Astrocyte (in vitro differentiated cells and primary cell): ENCODE measurements around the gene FRRS1. TPM values are rescaled to one million over a fixed set of nuclear protein-coding genes. Genes with fewer than 3 reads are reported as not detected.

Experiments used
- DNase-seq: peaks from one replicate; pipeline ENCODE4 v3.0.0-alpha.2; 2010; ENCODE audit warnings: low read depth
- FAIRE-seq: peaks from 2 replicates; lab custom pipeline; 2011; peaks lifted over from hg19 to GRCh38; lab: Jason Lieb, UNC
- H2AFZ ChIP-seq: 2 replicates; pipeline ENCODE4 v1.6.0; 2012; ENCODE audit warnings: low read depth, low read length, inconsistent platforms
- H3K27ac ChIP-seq: 2 replicates; pipeline ENCODE4 v1.5.1; 2011; ENCODE audit warnings: low read depth, low read length, inconsistent platforms
- H3K27me3 ChIP-seq: 2 replicates; pipeline ENCODE4 v1.6.0; 2011; ENCODE audit warnings: low read length, inconsistent platforms; ENCODE audit not compliant: insufficient read depth
- H3K36me3 ChIP-seq: 2 replicates; pipeline ENCODE4 v1.5.1; 2011; ENCODE audit warnings: low read length, inconsistent platforms; ENCODE audit not compliant: insufficient read depth
- H3K4me1 ChIP-seq: 2 replicates; pipeline ENCODE4 v1.5.1; 2011; ENCODE audit warnings: low read length, inconsistent platforms; ENCODE audit not compliant: insufficient read depth
- H3K4me2 ChIP-seq: 2 replicates; pipeline ENCODE4 v1.6.0; 2012; ENCODE audit warnings: low read length, inconsistent platforms
- H3K4me3 ChIP-seq: 2 replicates; pipeline ENCODE4 v1.5.1; 2011; ENCODE audit warnings: low read depth, mild to moderate bottlenecking, low read length, inconsistent platforms; ENCODE audit not compliant: insufficient read depth
- H3K79me2 ChIP-seq: 2 replicates; pipeline ENCODE4 v1.6.0; 2012; ENCODE audit warnings: mild to moderate bottlenecking, low read length, inconsistent platforms; ENCODE audit not compliant: insufficient read depth
- H3K9ac ChIP-seq: 2 replicates; pipeline ENCODE4 v1.6.0; 2012; ENCODE audit warnings: mild to moderate bottlenecking, low read length, inconsistent platforms
- H3K9me3 ChIP-seq: 2 replicates; pipeline ENCODE4 v1.5.1; 2012; ENCODE audit warnings: low read depth, mild to moderate bottlenecking, low read length, inconsistent platforms; ENCODE audit not compliant: insufficient read depth
- H4K20me1 ChIP-seq: 2 replicates; pipeline ENCODE4 v1.6.0; 2012; ENCODE audit warnings: low read length, inconsistent platforms; ENCODE audit not compliant: insufficient read depth
- H3K27ac Mint-ChIP-seq: one replicate; pipeline ENCODE4 v1.8.0; 2021; ENCODE audit warnings: mild to moderate bottlenecking, mixed read lengths; ENCODE audit not compliant: unreplicated experiment
- H3K27me3 Mint-ChIP-seq: one replicate; pipeline ENCODE4 v1.8.0; 2021; ENCODE audit warnings: low read depth, mixed read lengths; ENCODE audit not compliant: unreplicated experiment
- H3K36me3 Mint-ChIP-seq: one replicate; pipeline ENCODE4 v1.8.0; 2021; ENCODE audit warnings: low read depth, mixed read lengths; ENCODE audit not compliant: unreplicated experiment
- H3K4me1 Mint-ChIP-seq: one replicate; pipeline ENCODE4 v1.8.0; 2021; ENCODE audit warnings: low read depth, mixed read lengths; ENCODE audit not compliant: unreplicated experiment
- H3K4me3 Mint-ChIP-seq: one replicate; pipeline ENCODE4 v1.8.0; 2021; ENCODE audit warnings: mild to moderate bottlenecking, moderate library complexity, mixed read lengths; ENCODE audit not compliant: unreplicated experiment
- H3K9me3 Mint-ChIP-seq: one replicate; pipeline ENCODE4 v1.8.0; 2021; ENCODE audit warnings: mild to moderate bottlenecking, mixed read lengths; ENCODE audit not compliant: unreplicated experiment
- CTCF ChIP-seq: IDR thresholded peaks from 2 replicates; pipeline ENCODE4 v1.5.1; 2011; ENCODE audit warnings: low read depth, mild to moderate bottlenecking, inconsistent platforms, low read length, moderate library complexity; ENCODE audit not compliant: insufficient read depth
- EZH2 ChIP-seq: IDR thresholded peaks from 2 replicates; pipeline ENCODE4 v1.6.1; 2012; ENCODE audit warnings: mild to moderate bottlenecking, low read length, inconsistent platforms; ENCODE audit not compliant: insufficient read depth
- total RNA-seq: library from RNA; stranded (reverse); gene quantifications from 2 replicates; pipeline ENCODE4 v1.2.1, GENCODE V29; 2021

FRRS1 gene
- total RNA-seq, 1 donor from 2014 or later: 4.5 TPM

GRCh38 chr1:99682291-99682751 is 84.1 kb downstream of the FRRS1 start:
- Histone ChIP-seq H3K9ac (no peak overlapping the region), H2AFZ (no peak overlapping the region), H4K20me1 (no peaks in the 10 kb centered on the region), H3K27me3 (no peaks in the 10 kb centered on the region), H3K4me1 (peaks cover 18% of the 10 kb centered on the region), H3K9me3 (no peaks in the 10 kb centered on the region), H3K27ac (peak overlapping the region; percentile 26), H3K36me3 (no peaks in the 10 kb centered on the region), H3K4me2 (no peak overlapping the region), H3K79me2 (no peaks in the 10 kb centered on the region), H3K4me3 (no peak overlapping the region)
- Mint-ChIP-seq H3K27me3 (no peaks in the 10 kb centered on the region), H3K4me1 (peaks cover 24% of the 10 kb centered on the region), H3K9me3 (no peaks in the 10 kb centered on the region), H3K27ac (peak overlapping the region; percentile 62), H3K4me3 (no peak overlapping the region), H3K36me3 (no peaks in the 10 kb centered on the region)
- TF ChIP-seq EZH2: no peak
- no peak for TF ChIP-seq CTCF
- FAIRE-seq (peak; percentile 90), DNase-seq (peak; percentile 79)

GRCh38 chr1:99681583-99681982 is 84.9 kb downstream of the FRRS1 start:
- FAIRE-seq (no peak), DNase-seq (no peak)
- no peaks in the 10 kb centered on the region for H4K20me1 ChIP-seq
- H3K79me2 ChIP-seq: no peaks in the 10 kb centered on the region
- no peak overlapping the region for H3K9ac ChIP-seq
- peak overlapping the region; percentile 2 for H3K4me2 ChIP-seq
- no peaks in the 10 kb centered on the region for H3K9me3 Mint-ChIP-seq
- no peaks in the 10 kb centered on the region for H3K27me3 ChIP-seq
- H3K36me3 Mint-ChIP-seq: no peaks in the 10 kb centered on the region
- H3K27me3 Mint-ChIP-seq: no peaks in the 10 kb centered on the region
- no peak for TF ChIP-seq CTCF
- TF ChIP-seq EZH2: no peak
- H3K27ac ChIP-seq: peak overlapping the region; percentile 26
- H3K4me3 Mint-ChIP-seq: no peak overlapping the region
- peaks cover 24% of the 10 kb centered on the region for H3K4me1 Mint-ChIP-seq
- no peak overlapping the region for H2AFZ ChIP-seq
- H3K36me3 ChIP-seq: no peaks in the 10 kb centered on the region
- H3K27ac Mint-ChIP-seq: peak overlapping the region; percentile 69
- H3K9me3 ChIP-seq: no peaks in the 10 kb centered on the region
- H3K4me3 ChIP-seq: no peak overlapping the region
- peaks cover 18% of the 10 kb centered on the region for H3K4me1 ChIP-seq

- peak; percentile 69 for DNase-seq
- peaks cover 18% of the 10 kb centered on the region for H3K4me1 Mint-ChIP-seq
- no peak overlapping the region for H3K4me3 ChIP-seq
- no peak overlapping the region for H2AFZ ChIP-seq
- H3K79me2 ChIP-seq: no peaks in the 10 kb centered on the region
- peak overlapping the region; percentile 14 for H3K4me2 ChIP-seq
- H3K27ac ChIP-seq: no peak overlapping the region
- no peaks in the 10 kb centered on the region for H3K27me3 ChIP-seq
- no peaks in the 10 kb centered on the region for H4K20me1 ChIP-seq
- FAIRE-seq: no peak
- TF ChIP-seq CTCF: no peak
- H3K27me3 Mint-ChIP-seq: no peaks in the 10 kb centered on the region
- H3K9me3 ChIP-seq: no peaks in the 10 kb centered on the region
- no peaks in the 10 kb centered on the region for H3K36me3 Mint-ChIP-seq
- peaks cover 13% of the 10 kb centered on the region for H3K4me1 ChIP-seq
- H3K36me3 ChIP-seq: no peaks in the 10 kb centered on the region
- no peaks in the 10 kb centered on the region for H3K9me3 Mint-ChIP-seq
- no peak overlapping the region for H3K27ac Mint-ChIP-seq
- no peak overlapping the region for H3K9ac ChIP-seq
- H3K4me3 Mint-ChIP-seq: no peak overlapping the region
Measured at GRCh38 chr1:99680270-99680669, 86.2 kb downstream of the FRRS1 start.
